ENCODE data around the gene ZFYVE27.

GRCh38 chr10:97687785-97688781 is 48.8 kb upstream of the ZFYVE27 start:
- TF ChIP-seq POLR2A (IDR thresholded peaks at IDR 0.05; ENCODE audit: low read length): no peak
- no peak for TF ChIP-seq GATA1 (IDR thresholded peaks at IDR 0.05; ENCODE audit: low read depth, low read length)
